Glomerular visceral epithelial cell (primary cell): ENCODE measurements around the gene SAMD11.

Source experiments
- DNase-seq: peaks from one replicate; pipeline ENCODE4 v3.0.0-alpha.2; 2016; ENCODE audit errors: extremely low spot score

The SAMD11 gene

GRCh38 chr1:917466-918091 is 6.1 kb upstream of the SAMD11 start:
- DNase-seq = no peak

- no peak for DNase-seq
Measured at GRCh38 chr1:918353-918752, 5.4 kb upstream of the SAMD11 start.

DNA sequence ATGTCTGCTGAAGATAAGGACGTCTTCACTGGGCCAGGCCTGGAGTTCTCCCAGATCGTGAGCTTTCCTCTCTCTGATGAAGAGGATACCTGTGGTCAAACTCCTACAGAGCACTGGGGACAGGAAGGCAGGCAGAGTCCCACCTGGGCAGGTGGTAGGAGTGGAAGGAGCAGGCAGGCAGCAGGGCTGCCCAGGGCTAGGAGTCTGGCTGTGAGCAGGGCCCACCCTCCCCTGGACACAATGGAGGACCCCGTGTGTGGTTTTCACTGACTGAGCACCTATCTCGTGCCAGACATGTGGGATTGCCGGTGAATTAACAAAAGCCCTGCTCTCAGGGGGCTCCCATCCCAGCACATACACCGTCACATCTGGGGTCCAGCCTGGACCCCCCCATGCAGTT is 4.9 kb upstream of the SAMD11 start:
- DNase-seq = no peak

DNA sequence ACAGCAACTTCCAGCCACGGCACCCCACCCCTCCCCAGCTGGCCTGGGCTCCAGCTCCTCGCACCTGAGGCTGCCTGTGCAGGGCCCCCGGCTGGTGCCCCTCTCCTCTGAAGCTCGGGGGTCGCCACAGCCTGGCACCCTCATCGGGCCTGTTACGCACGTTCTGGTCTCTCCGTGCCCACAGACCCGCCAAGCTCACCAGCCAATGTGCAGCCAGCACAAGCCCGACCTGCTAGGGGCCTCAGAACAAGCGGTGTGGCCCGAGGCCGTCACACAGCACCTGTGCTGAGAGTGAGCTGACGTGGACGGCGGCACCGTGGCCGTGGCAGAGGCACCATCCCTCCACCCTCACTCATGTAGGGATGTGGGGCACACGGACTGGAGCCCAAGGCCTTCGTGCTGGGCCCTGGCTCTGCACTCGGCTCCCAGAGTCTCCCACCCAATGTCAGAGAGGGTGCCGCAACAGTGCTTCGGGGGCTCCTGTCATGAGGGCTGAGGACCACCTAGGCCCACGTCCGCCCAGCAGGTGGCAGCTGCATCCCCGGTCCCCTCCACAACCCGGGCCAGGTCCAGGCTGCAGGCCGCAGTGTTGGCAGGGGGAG is 4.4 kb upstream of the SAMD11 start:
- no peak for DNase-seq

- DNase-seq = no peak
Measured at GRCh38 chr1:920010-920409, 3.7 kb upstream of the SAMD11 start.

DNA sequence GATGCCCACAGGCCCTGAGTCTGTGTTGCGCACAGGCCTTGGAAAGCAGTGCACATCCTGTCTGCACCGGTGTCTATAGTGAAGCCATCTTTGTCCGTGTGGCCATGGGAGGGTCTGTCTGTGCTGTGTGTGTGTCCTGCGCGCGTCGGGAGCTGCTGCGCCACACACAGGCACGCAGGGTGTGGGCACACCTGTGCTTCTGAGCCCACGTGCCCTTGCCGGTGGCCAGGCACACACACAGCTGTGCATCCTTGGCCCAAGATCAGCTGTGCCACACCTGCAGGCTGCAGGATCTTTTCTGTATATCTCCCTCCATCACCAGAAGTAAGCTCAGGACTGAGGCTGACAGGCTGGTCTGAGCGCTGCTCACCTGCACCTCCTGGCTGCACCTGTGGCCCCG is 3.2 kb upstream of the SAMD11 start:
- DNase-seq = no peak

DNA sequence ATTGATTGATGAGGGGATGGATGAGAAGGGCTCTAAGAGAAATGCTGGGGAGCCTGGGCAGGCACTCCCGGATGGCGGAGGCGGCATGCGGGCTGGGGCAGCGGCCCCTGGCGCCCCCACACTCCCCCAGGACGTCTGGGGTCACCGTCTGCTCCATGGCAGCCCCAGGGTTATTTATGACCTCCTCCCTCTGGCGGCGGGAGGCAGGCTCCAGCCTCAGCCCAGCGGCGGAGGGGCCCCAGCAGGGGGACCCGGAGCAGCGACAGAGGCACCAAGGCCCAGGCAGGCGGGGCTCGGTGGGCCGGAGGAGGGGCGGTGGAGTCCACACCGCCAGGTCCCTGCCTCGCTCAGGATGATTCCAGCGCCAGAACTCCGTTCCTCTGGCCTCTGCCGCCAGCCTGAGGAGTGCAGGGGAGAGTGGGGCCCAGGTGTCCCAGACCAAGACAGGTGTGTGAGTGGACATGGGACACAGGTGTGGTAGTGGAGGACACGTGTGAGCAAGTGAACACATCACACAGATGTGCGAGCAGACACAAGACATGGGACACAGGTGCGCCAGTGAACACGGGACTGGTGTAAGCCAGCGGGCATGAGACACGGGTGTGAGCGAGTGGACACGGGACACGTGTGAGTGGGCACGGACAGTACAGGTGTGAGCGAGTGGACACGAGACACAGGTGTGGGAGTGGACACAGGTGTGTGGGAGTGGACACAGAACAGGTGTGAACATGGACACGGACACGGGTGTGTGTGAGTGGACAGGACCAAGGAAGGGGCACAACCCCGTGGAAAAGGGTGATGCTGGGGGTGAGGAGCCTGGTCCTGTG is 2.5 kb upstream of the SAMD11 start:
- peak; percentile 75 for DNase-seq

- DNase-seq = no peak
Measured at GRCh38 chr1:923991-924655, 400 bp downstream of the SAMD11 start.

DNA sequence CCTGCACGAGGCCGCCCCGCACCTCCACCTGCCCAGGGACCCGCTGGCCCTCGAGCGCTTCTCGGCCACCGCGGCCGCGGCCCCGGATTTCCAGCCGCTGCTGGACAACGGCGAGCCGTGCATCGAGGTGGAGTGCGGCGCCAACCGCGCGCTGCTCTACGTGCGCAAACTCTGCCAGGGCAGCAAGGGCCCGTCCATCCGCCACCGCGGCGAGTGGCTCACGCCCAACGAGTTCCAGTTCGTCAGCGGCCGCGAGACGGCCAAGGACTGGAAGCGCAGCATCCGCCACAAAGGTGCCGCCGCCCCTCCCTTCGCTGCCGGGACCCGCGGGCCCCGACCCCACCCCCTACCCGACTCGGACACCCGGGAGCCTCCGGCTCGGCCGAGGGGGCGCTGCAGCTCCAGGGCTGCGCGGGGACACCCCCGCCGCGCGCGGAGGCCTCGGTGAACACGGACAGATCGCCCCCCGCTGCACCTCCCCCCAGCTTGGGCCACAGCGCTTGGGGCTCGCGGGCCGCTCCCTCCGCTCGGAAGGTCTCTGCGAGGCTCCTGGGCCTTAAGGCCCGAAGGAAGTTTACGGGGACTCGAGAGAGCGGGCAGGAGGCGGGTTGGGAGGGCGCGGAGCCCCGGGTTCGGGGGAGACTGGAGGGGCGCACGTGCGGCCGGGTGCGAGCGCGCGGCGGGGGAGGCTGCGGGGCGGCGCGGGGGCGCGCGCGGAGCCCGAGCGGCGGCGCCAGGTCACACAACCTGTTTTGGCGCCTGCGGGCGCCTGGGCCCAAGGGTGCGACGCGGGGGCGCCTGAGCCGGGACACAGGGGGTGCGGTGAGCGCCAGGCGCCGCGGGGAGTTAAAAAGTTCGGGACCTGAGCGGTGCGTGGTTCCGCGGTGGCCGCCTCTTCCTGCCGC is 1.2 kb downstream of the SAMD11 start:
- no peak for DNase-seq

- no peak for DNase-seq
Measured at GRCh38 chr1:925561-926421, 2.1 kb downstream of the SAMD11 start.

GRCh38 chr1:927234-927633 is 3.5 kb downstream of the SAMD11 start:
- DNase-seq = no peak

GRCh38 chr1:927748-928147 is 4.0 kb downstream of the SAMD11 start:
- no peak for DNase-seq

- no peak for DNase-seq
Measured at GRCh38 chr1:928825-929661, 5.3 kb downstream of the SAMD11 start.

GRCh38 chr1:929712-930632 is 6.2 kb downstream of the SAMD11 start:
- no peak for DNase-seq

DNA sequence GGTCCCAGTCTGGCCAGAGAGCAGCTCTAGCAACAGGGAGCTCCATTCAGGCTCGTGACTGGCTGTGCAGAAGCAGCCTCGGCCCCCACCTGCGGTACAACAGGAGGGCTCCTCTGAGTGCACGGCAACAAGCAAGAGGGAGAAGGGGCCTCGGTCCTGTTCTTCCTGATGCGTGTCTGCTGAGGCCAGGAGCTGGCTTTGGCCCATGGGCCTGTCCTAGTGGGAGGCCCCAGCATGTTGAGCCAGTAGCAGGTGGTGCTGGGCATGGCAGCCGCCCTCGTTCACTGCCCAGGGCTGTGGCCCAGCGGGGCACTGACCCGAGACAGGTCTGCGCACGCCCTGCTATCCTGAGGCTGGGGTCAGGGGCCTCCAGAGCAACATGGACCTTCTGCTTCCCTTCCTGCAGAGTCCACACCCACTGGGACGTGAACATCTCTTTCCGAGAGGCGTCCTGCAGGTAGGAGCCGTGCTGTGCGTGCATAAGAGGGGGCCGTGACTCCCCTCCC is 7.0 kb downstream of the SAMD11 start:
- no peak for DNase-seq

- no peak for DNase-seq
Measured at GRCh38 chr1:931380-932172, 7.9 kb downstream of the SAMD11 start.

GRCh38 chr1:932173-932510 is 8.4 kb downstream of the SAMD11 start:
- no peak for DNase-seq
